ENCODE results near the gene ANO6.

- no peak for TF ChIP-seq CTCF (IDR thresholded peaks at IDR 0.05; ENCODE audit: low read depth, low read length, missing input control)
- TF ChIP-seq, protein P1, sequence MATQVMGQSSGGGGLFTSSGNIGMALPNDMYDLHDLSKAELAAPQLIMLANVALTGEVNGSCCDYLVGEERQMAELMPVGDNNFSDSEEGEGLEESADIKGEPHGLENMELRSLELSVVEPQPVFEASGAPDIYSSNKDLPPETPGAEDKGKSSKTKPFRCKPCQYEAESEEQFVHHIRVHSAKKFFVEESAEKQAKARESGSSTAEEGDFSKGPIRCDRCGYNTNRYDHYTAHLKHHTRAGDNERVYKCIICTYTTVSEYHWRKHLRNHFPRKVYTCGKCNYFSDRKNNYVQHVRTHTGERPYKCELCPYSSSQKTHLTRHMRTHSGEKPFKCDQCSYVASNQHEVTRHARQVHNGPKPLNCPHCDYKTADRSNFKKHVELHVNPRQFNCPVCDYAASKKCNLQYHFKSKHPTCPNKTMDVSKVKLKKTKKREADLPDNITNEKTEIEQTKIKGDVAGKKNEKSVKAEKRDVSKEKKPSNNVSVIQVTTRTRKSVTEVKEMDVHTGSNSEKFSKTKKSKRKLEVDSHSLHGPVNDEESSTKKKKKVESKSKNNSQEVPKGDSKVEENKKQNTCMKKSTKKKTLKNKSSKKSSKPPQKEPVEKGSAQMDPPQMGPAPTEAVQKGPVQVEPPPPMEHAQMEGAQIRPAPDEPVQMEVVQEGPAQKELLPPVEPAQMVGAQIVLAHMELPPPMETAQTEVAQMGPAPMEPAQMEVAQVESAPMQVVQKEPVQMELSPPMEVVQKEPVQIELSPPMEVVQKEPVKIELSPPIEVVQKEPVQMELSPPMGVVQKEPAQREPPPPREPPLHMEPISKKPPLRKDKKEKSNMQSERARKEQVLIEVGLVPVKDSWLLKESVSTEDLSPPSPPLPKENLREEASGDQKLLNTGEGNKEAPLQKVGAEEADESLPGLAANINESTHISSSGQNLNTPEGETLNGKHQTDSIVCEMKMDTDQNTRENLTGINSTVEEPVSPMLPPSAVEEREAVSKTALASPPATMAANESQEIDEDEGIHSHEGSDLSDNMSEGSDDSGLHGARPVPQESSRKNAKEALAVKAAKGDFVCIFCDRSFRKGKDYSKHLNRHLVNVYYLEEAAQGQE (IDR thresholded peaks at IDR 0.05), result no peak
- TF ChIP-seq SP1 (IDR thresholded peaks at IDR 0.05), result no peak
- no peak for TF ChIP-seq EGR1 (IDR thresholded peaks at IDR 0.05; ENCODE audit: low read depth in 2 of 2)
- no peak for TF ChIP-seq FOXA2 (IDR thresholded peaks at IDR 0.05)
- TF ChIP-seq JUND (IDR thresholded peaks at IDR 0.05), result no peak
- TF ChIP-seq RAD21 (IDR thresholded peaks at IDR 0.05), result no peak
- no peak for TF ChIP-seq YY1 (IDR thresholded peaks at IDR 0.05)
- TF ChIP-seq, protein P2, sequence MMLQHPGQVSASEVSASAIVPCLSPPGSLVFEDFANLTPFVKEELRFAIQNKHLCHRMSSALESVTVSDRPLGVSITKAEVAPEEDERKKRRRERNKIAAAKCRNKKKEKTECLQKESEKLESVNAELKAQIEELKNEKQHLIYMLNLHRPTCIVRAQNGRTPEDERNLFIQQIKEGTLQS (IDR thresholded peaks at IDR 0.05), result no peak
- TF ChIP-seq MAX (IDR thresholded peaks at IDR 0.05), result no peak
Observed at GRCh38 chr12:45298047-45298446, 82.2 kb downstream of the ANO6 start.

All from liver (tissue), 3 donors.